Fibroblast of the aortic adventitia (primary cell): ENCODE data around the gene PAPOLG. TPM values are rescaled to one million over a fixed set of nuclear protein-coding genes. Genes with fewer than 3 reads are reported as not detected.

Experiments
- DNase-seq: peaks from one replicate; pipeline ENCODE4 v3.0.0-alpha.2; 2010; ENCODE audit warnings: low read depth
- H3K4me3 ChIP-seq: 2 replicates; pipeline ENCODE4 v1.5.1; 2011; ENCODE audit warnings: low read depth, mild to moderate bottlenecking, control low read depth, low read length, moderate library complexity
- CTCF ChIP-seq: IDR thresholded peaks from 2 replicates; pipeline ENCODE4 v1.5.1; 2011; ENCODE audit warnings: mild to moderate bottlenecking, low read length, control low read depth, inconsistent platforms; ENCODE audit not compliant: insufficient read depth
- total RNA-seq: library from RNA; depleted of rRNA; stranded (reverse); fragments of >200 nt; gene quantifications from 2 replicates; pipeline ENCODE4 v1.2.3, GENCODE V29; 2012; ENCODE audit warnings: low replicate concordance

Gene PAPOLG
- total RNA-seq, 1 donor, result 18.9 TPM

GRCh38 chr2:60771508-60771907 is 15.4 kb downstream of the PAPOLG start:
- no peak for TF ChIP-seq CTCF

GRCh38 chr2:60775048-60775639 is 19.1 kb downstream of the PAPOLG start:
- no peak for TF ChIP-seq CTCF
- no peak overlapping the region for H3K4me3 ChIP-seq
- DNase-seq, result no peak

More at GRCh38 chr2:60771508-60771907, 15.4 kb downstream of the PAPOLG start:
- no peak overlapping the region for H3K4me3 ChIP-seq
- DNase-seq, result no peak

DNA sequence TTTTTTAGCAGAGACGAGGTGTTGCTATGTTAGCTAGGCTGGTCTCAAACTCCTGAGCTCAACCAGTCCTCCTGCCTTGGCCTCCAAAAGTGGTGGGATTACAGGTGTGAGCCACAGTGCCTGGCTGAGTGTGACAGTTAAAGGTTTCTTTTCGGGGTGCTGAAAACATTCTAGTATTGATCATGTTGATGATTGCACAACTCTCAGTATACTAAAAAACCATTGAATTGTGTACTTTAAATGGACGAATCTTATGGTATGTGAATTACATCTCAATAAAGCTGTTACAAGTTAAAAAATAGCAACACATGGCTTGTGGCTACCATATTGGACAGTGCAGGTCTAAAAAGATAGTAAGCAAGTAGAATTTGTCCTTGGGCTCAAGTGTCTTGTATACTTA is 22.3 kb downstream of the PAPOLG start:
- no peak overlapping the region for H3K4me3 ChIP-seq
- DNase-seq, result no peak
- no peak for TF ChIP-seq CTCF

GRCh38 chr2:60779426-60779825 is 23.4 kb downstream of the PAPOLG start:
- no peak overlapping the region for H3K4me3 ChIP-seq
- no peak for TF ChIP-seq CTCF
- DNase-seq, result no peak

GRCh38 chr2:60780721-60781120 is 24.7 kb downstream of the PAPOLG start:
- TF ChIP-seq CTCF, result no peak
- H3K4me3 ChIP-seq, result no peak overlapping the region
- DNase-seq, result no peak

DNA sequence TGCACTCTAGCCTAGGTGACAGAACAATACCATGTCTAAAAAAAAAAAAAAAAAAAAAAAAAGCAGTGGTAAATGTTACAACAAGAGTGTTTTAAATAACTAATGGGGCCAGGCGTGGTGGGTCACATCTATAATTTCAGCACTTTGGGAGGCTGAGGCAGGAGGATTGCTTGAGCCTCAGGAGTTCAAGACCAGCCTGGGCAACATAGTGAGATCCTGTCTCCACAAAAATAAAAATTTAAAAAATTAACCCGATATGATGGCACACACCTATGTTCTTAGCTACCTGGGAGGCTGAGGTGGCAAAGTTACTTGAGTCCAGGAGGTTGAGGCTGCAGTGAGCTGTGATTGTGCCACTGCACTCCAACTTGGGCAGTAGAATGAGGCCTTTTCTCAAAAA is 37.1 kb downstream of the PAPOLG start:
- DNase-seq, result no peak
- no peak overlapping the region for H3K4me3 ChIP-seq
- no peak for TF ChIP-seq CTCF

DNA sequence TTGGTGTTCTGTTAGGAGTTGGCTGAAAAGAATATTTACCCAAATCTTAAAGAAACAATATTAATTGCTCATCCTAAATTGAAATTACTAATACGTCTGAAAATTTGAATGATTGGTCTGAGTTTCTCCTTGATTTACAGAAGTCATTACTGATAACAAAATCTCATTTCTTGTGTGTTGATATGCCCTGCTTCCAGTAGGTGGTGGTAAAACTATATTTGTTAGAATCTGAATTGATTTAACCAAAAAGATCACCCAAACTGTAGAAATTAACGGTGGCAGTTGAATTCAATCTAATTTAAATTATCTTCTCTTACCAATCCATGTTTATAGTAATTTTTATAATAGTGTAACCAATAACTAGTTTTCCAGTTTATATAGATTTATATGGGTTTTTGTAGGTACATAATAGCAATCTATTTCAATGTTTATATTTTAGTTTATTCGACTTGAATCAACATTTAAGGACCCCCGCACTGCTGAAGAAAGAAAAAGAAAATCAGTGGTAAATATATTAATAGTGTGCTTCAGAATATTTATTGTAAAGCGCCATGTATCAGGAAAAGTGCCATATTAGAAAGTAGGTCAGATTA is 38.3 kb downstream of the PAPOLG start:
- H3K4me3 ChIP-seq, result no peak overlapping the region
- peak; percentile 45 for DNase-seq
- TF ChIP-seq CTCF, result peak; percentile 51
